SK-N-SH (cell line): ENCODE measurements around the gene KIF25. TPM values are rescaled to one million over a fixed set of nuclear protein-coding genes. Genes with fewer than 3 reads are reported as not detected.
"Not testable (repeated sequence)": the region's sequence is repeated elsewhere in the genome, so short reads cannot be mapped to it uniquely, and the experiment has no call there.

Experiments used
- CTCF ChIA-PET: fragments of 300-600, 350-600 bp; formaldehyde crosslinking; extraction: SDS; loops from one replicate; lab custom pipeline; 2021; lab: Yijun Ruan, JAX
- POLR2A ChIA-PET: fragments of 350-600 bp; sonication (Branson Sonifier 250); formaldehyde crosslinking; extraction: SDS; loops from one replicate; lab custom pipeline; 2020; ENCODE audit warnings: antibody characterized with exemption, inconsistent platforms; lab: Yijun Ruan, JAX
- DNase-seq: peaks from one replicate; pipeline ENCODE4 v3.0.0; 2012
- H2AFZ ChIP-seq: fragments of 200-600 bp; sonication (generic); 2 replicates; pipeline ENCODE4 v1.8.1; 2016; ENCODE audit warnings: antibody characterized with exemption, mild to moderate bottlenecking, low read depth
- H3F3A ChIP-seq: fragments of 200-600 bp; sonication (generic); replicated peaks from 2 replicates; pipeline ENCODE3; 2016; ENCODE audit warnings: antibody characterized with exemption, mild to moderate bottlenecking; ENCODE audit not compliant: insufficient read depth
- H3K27ac ChIP-seq, 2 experiments: fragments of 200-500 bp in 1 of 2; fragments of 200-600 bp in 1 of 2; sonication (Bioruptor generic) in 1 of 2; sonication (generic), shearing (Covaris generic) in 1 of 2; 2 replicates each; pipeline versions ENCODE4 v1.5.1 to v1.6.1; 2014 to 2016; ENCODE audit warnings: low read depth in 2 of 2, inconsistent platforms in 1 of 2, low read length in 1 of 2, mild to moderate bottlenecking in 1 of 2, mixed read lengths in 1 of 2
- H3K27me3 ChIP-seq: fragments of 200-600 bp; sonication (generic), shearing (Covaris generic); 2 replicates; pipeline ENCODE4 v1.6.1; 2016; ENCODE audit warnings: mixed run types; ENCODE audit not compliant: insufficient read depth
- H3K36me3 ChIP-seq, 2 experiments: fragments of 200-500 bp in 1 of 2; fragments of 200-600 bp in 1 of 2; sonication (Bioruptor generic) in 1 of 2; sonication (generic) in 1 of 2; replicated peaks in 1 of 2; 2 replicates each; pipeline versions ENCODE3 to v1.5.1; 2014 to 2016; ENCODE audit warnings: low read length in 1 of 2, mild to moderate bottlenecking in 1 of 2; ENCODE audit not compliant: insufficient read depth in 2 of 2, control insufficient read depth in 1 of 2
- H3K4me1 ChIP-seq, 2 experiments: fragments of 200-500 bp in 1 of 2; fragments of 200-600 bp in 1 of 2; sonication (Bioruptor generic) in 1 of 2; sonication (generic), shearing (Covaris generic) in 1 of 2; 2 replicates each; pipeline versions ENCODE4 v1.5.1 to v1.6.1; 2014 to 2016; ENCODE audit warnings: low read depth in 1 of 2, low read length in 1 of 2, mixed run types in 1 of 2; ENCODE audit not compliant: insufficient read depth in 2 of 2, control insufficient read depth in 1 of 2
- H3K4me2 ChIP-seq: fragments of 200-600 bp; sonication (generic), shearing (Covaris generic); 2 replicates; pipeline ENCODE4 v1.6.1; 2017; ENCODE audit warnings: mixed run types
- H3K4me3 ChIP-seq, 2 experiments: fragments of 200-500 bp in 1 of 2; fragments of 200-600 bp in 1 of 2; sonication (Bioruptor generic) in 1 of 2; sonication (generic), shearing (Covaris generic) in 1 of 2; 2 replicates each; pipeline versions ENCODE4 v1.5.1 to v1.8.1; 2014 to 2016; ENCODE audit warnings: low read depth in 2 of 2, inconsistent platforms in 1 of 2, low read length in 1 of 2, mild to moderate bottlenecking in 1 of 2, mixed read lengths in 1 of 2, moderate library complexity in 1 of 2
- H3K79me2 ChIP-seq: fragments of 200-600 bp; sonication (generic); 2 replicates; pipeline ENCODE4 v1.8.1; 2017; ENCODE audit warnings: mild to moderate bottlenecking; ENCODE audit not compliant: insufficient read depth
- H3K9ac ChIP-seq: fragments of 200-600 bp; sonication (generic); 2 replicates; pipeline ENCODE4 v1.6.1; 2017; ENCODE audit warnings: mixed run types
- H3K9me2 ChIP-seq: fragments of 200-600 bp; sonication (generic); 2 replicates; pipeline ENCODE4 v1.6.1; 2017; ENCODE audit warnings: mixed run types
- H3K9me3 ChIP-seq: fragments of 200-600 bp; sonication (generic); 2 replicates; pipeline ENCODE4 v1.6.1; 2017; ENCODE audit warnings: mixed run types, mild to moderate bottlenecking, moderate library complexity
- H4K20me1 ChIP-seq: fragments of 200-600 bp; sonication (generic); 2 replicates; pipeline ENCODE4 v1.6.1; 2017; ENCODE audit warnings: mild to moderate bottlenecking, mixed run types; ENCODE audit not compliant: insufficient read depth
- ELF1 ChIP-seq: IDR thresholded peaks from 2 replicates; pipeline ENCODE4 v1.4.0; 2012
- EP300 ChIP-seq, 2 experiments: IDR thresholded peaks; 2 replicates each; pipeline versions ENCODE4 v1.4.0 to v1.6.1; 2012; ENCODE audit warnings: borderline replicate concordance in 1 of 2, low read depth in 1 of 2, low read length in 1 of 2
- EZH2phosphoT487 ChIP-seq: fragments of 200-600 bp; sonication (generic); IDR thresholded peaks from 2 replicates; pipeline ENCODE4 v1.6.1; 2017; ENCODE audit warnings: low read depth, mixed run types, mild to moderate bottlenecking, antibody characterized with exemption, moderate library complexity, borderline replicate concordance
- JUND ChIP-seq: IDR thresholded peaks from 2 replicates; pipeline ENCODE4 v1.4.0; 2012
- MAX ChIP-seq: IDR thresholded peaks from 2 replicates; pipeline ENCODE4 v1.4.0; 2012; ENCODE audit warnings: low read depth
- NFIC ChIP-seq: IDR thresholded peaks from 2 replicates; pipeline ENCODE4 v1.4.0; 2012; ENCODE audit warnings: borderline replicate concordance
- POLR2AphosphoS5 ChIP-seq: IDR thresholded peaks from 2 replicates; pipeline ENCODE4 v1.6.1; 2012; ENCODE audit warnings: low read depth, low read length
- RAD21 ChIP-seq: IDR thresholded peaks from 2 replicates; pipeline ENCODE4 v1.6.1; 2012; ENCODE audit warnings: mild to moderate bottlenecking, low read length
- RCOR1 ChIP-seq: fragments of 150-350 bp; IDR thresholded peaks from 2 replicates; pipeline ENCODE4 v1.6.1; 2017; ENCODE audit warnings: antibody characterized with exemption, low read length
- RFX5 ChIP-seq: IDR thresholded peaks from 2 replicates; pipeline ENCODE4 v1.6.1; 2012; ENCODE audit warnings: mild to moderate bottlenecking, improper control_type of control experiment, low read length
- SMC3 ChIP-seq: IDR thresholded peaks from 2 replicates; pipeline ENCODE4 v1.6.1; 2012; ENCODE audit warnings: low read depth, low read length, improper control_type of control experiment
- USF2 ChIP-seq: fragments of 150-350 bp; IDR thresholded peaks from 2 replicates; pipeline ENCODE4 v1.6.1; 2017; ENCODE audit warnings: antibody characterized with exemption, low read length, low read depth, borderline replicate concordance
- YY1 ChIP-seq: IDR thresholded peaks from 2 replicates; pipeline ENCODE4 v1.4.0; 2012; ENCODE audit warnings: low read depth, mild to moderate bottlenecking
- WGBS: methylation state at CpG from one replicate; pipeline ENCODE4 v1.1.6; 2017; ENCODE audit warnings: low lambda C conversion rate; 5-methylcytosine and 5-hydroxymethylcytosine counted together
- polyA plus RNA-seq, 3 experiments: library from polyadenylated mRNA; depleted of rRNA; stranded (reverse); fragments of >200 nt; gene quantifications; 2 replicates each; pipeline ENCODE4 v1.2.3, GENCODE V29; 2012
- TF ChIP-seq, protein P1 (sequence below): fragments of 150-350 bp; IDR thresholded peaks from 2 replicates; pipeline ENCODE4 v1.6.1; 2016; ENCODE audit warnings: mild to moderate bottlenecking, low read depth, low read length
- TF ChIP-seq, protein P2 (sequence below): IDR thresholded peaks from 2 replicates; pipeline ENCODE4 v1.6.1; 2012; ENCODE audit warnings: mild to moderate bottlenecking, low read depth, low read length, moderate library complexity

KIF25 gene
- polyA plus RNA-seq, 1 of the 3 experiments (the other 2 are of a cell fraction): not detected

GRCh38 chr6:168075216-168075615 lies 77.7 kb downstream of the KIF25 start:
- no peak for DNase-seq
- H2AFZ ChIP-seq: no peak overlapping the region
- H3K9me3 ChIP-seq: no peaks in the 10 kb centered on the region
- H3K9ac ChIP-seq: no peak overlapping the region
- POLR2A ChIA-PET: no interaction called here
- no peaks in the 10 kb centered on the region for H3K27me3 ChIP-seq
- WGBS: 100% methylated on average over 1 of the region's 13 CpGs
- no peaks in the 10 kb centered on the region for H3K79me2 ChIP-seq
- H3K4me3 ChIP-seq: no peak overlapping the region
- CTCF ChIA-PET: no interaction called here
- no peaks in the 10 kb centered on the region for H4K20me1 ChIP-seq
- H3K4me2 ChIP-seq: no peak overlapping the region
- H3F3A ChIP-seq: peaks cover 3% of the 10 kb centered on the region
- TF ChIP-seq, protein P1, sequence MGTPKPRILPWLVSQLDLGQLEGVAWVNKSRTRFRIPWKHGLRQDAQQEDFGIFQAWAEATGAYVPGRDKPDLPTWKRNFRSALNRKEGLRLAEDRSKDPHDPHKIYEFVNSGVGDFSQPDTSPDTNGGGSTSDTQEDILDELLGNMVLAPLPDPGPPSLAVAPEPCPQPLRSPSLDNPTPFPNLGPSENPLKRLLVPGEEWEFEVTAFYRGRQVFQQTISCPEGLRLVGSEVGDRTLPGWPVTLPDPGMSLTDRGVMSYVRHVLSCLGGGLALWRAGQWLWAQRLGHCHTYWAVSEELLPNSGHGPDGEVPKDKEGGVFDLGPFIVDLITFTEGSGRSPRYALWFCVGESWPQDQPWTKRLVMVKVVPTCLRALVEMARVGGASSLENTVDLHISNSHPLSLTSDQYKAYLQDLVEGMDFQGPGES: no peak
- TF ChIP-seq RCOR1: no peak
- TF ChIP-seq RFX5: no peak
- no peak for TF ChIP-seq USF2
- TF ChIP-seq EP300 (IDR thresholded peaks at IDR 0.05; ENCODE audit: borderline replicate concordance in 1 of 2, low read depth in 1 of 2, low read length in 1 of 2): no peak
- TF ChIP-seq ELF1: no peak
- no peak for TF ChIP-seq RAD21
- TF ChIP-seq YY1: no peak
- no peak for TF ChIP-seq EZH2phosphoT487
- TF ChIP-seq NFIC: no peak
- H3K9me2 ChIP-seq: no peaks in the 10 kb centered on the region
- no peaks in the 10 kb centered on the region for H3K36me3 ChIP-seq
- H3K4me1 ChIP-seq: no peaks in the 10 kb centered on the region
- no peak overlapping the region for H3K27ac ChIP-seq

- no peak overlapping the region for H3K9ac ChIP-seq
- H3K4me3 ChIP-seq: no peak overlapping the region
- TF ChIP-seq SMC3 (no peak), MAX (no peak), POLR2AphosphoS5 (no peak), JUND (no peak)
- TF ChIP-seq, protein P2, sequence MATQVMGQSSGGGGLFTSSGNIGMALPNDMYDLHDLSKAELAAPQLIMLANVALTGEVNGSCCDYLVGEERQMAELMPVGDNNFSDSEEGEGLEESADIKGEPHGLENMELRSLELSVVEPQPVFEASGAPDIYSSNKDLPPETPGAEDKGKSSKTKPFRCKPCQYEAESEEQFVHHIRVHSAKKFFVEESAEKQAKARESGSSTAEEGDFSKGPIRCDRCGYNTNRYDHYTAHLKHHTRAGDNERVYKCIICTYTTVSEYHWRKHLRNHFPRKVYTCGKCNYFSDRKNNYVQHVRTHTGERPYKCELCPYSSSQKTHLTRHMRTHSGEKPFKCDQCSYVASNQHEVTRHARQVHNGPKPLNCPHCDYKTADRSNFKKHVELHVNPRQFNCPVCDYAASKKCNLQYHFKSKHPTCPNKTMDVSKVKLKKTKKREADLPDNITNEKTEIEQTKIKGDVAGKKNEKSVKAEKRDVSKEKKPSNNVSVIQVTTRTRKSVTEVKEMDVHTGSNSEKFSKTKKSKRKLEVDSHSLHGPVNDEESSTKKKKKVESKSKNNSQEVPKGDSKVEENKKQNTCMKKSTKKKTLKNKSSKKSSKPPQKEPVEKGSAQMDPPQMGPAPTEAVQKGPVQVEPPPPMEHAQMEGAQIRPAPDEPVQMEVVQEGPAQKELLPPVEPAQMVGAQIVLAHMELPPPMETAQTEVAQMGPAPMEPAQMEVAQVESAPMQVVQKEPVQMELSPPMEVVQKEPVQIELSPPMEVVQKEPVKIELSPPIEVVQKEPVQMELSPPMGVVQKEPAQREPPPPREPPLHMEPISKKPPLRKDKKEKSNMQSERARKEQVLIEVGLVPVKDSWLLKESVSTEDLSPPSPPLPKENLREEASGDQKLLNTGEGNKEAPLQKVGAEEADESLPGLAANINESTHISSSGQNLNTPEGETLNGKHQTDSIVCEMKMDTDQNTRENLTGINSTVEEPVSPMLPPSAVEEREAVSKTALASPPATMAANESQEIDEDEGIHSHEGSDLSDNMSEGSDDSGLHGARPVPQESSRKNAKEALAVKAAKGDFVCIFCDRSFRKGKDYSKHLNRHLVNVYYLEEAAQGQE: no peak
- ChIA-PET POLR2A (no interaction called here), CTCF (no interaction called here)
- DNase-seq: no peak
- no peaks in the 10 kb centered on the region for H3K79me2 ChIP-seq
- H3F3A ChIP-seq: peaks cover 3% of the 10 kb centered on the region
- no peaks in the 10 kb centered on the region for H3K4me1 ChIP-seq
- H3K4me2 ChIP-seq: no peak overlapping the region
- no peak overlapping the region for H2AFZ ChIP-seq
- 77% methylated on average over 13 of the region's 34 CpGs for WGBS
- H3K36me3 ChIP-seq: no peaks in the 10 kb centered on the region
- no peak overlapping the region for H3K27ac ChIP-seq
- no peaks in the 10 kb centered on the region for H4K20me1 ChIP-seq
- no peaks in the 10 kb centered on the region for H3K9me2 ChIP-seq
- no peaks in the 10 kb centered on the region for H3K9me3 ChIP-seq
- H3K27me3 ChIP-seq: no peaks in the 10 kb centered on the region
Observed at GRCh38 chr6:168075787-168076202, 78.3 kb downstream of the KIF25 start.

- H3K9ac ChIP-seq, H3K4me1 ChIP-seq, H3K4me2 ChIP-seq, H3K9me2 ChIP-seq, H2AFZ ChIP-seq, H3K79me2 ChIP-seq, H3K4me3 ChIP-seq, DNase-seq, H3K27ac ChIP-seq, H3K36me3 ChIP-seq, H3K27me3 ChIP-seq, H4K20me1 ChIP-seq, POLR2A ChIA-PET, H3K9me3 ChIP-seq, H3F3A ChIP-seq: not testable (repeated sequence)
- CTCF ChIA-PET: interaction anchor here (1.9 kb wide), 1 partner anchor 17 kb away, joined by 5 read pairs; no protein-coding TSS in a partner anchor
- 59% methylated on average over 7 of the region's 7 CpGs for WGBS
Observed at GRCh38 chr6:168077401-168077800, 79.9 kb downstream of the KIF25 start.
